Measurements from ENCODE around the gene GIT1.

The GIT1 gene

DNA sequence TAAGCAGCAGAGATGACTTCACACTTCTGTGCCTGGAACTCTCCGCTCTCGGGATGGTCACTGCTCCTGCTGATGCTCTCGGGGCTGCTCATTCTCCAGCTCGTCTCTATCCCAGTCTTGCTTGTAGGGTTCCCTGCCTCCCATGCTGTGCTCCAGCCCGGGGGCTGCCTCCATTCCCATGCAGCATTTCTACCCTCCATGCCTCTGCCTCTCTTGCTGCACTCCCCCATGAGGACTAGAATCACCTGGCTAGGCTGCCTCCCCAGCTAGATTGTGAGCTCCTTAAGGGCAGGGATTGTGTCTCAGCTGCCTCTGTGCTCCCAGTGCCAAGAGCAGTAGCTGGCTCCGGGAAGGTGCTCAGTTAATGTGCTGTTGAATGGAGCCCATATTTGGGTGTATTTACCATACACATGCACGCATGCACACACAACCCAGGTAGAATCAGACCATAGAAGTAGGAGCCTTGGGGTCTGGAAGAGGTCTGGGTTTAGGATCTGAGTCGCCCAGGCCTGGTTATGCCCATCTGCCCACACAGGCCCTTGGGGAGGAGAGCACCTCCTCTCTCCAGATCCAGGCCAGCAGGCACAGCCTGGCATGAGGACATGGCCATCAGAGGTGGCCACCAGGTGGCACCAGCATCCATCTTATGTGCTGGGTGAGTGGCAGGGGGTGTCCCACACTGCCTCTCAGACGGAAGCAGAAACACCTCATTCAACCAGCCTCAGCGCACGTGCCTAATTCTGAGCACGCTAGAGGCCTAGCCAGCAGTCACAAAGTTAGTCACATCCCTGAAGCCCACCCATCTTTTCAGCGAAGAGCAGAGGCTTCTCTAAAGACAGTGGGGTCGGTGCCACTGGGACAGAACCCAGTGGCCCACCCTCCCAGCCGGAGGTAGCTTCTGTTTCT is 9.3 kb downstream of the GIT1 start:
- peak; percentile 82 to 85 for DNase-seq (ENCODE audit: low read depth in 2 of 2)

DNA sequence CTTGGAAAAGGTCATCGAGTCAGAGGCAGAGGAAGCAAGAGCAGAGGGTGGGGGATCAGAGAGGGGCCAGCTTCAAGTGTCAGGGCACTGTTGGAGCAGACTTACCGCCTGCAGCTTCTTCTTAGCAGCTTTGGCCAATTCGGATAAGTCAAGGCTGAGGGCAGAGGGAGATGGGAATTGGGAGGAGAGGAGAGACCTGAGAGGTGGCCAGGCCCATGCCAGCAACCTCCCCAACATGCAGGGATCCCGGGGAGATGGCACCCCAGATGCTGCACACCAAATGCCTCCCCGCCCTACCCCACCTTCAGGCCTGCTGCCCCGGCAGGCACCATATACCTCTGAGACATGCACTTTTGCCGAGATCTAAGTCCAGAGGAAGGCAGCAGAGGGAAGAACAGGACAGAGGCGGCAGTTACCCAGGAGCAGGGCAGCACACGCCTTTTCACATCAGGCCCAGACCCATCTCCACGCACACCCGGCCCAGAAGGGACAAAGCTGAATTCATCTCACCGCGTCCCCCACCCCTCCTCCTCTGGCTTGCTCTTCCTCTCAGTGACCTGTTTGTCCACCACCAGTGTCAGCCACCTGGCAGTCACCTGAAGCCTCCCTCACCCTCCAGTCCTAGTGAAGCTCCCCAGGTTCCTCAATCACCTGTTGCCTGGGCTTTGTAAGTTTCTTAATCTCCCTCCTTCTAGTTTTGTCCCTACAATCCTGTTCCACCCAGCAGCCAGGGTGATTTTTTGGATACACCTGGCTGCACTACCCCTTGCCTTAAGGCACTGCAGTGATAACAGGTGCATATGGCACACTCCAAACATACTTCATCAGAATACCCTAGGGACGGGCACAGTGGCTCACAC is 10.6 kb downstream of the GIT1 start:
- DNase-seq (ENCODE audit: low read depth in 2 of 2), result no peak

DNA sequence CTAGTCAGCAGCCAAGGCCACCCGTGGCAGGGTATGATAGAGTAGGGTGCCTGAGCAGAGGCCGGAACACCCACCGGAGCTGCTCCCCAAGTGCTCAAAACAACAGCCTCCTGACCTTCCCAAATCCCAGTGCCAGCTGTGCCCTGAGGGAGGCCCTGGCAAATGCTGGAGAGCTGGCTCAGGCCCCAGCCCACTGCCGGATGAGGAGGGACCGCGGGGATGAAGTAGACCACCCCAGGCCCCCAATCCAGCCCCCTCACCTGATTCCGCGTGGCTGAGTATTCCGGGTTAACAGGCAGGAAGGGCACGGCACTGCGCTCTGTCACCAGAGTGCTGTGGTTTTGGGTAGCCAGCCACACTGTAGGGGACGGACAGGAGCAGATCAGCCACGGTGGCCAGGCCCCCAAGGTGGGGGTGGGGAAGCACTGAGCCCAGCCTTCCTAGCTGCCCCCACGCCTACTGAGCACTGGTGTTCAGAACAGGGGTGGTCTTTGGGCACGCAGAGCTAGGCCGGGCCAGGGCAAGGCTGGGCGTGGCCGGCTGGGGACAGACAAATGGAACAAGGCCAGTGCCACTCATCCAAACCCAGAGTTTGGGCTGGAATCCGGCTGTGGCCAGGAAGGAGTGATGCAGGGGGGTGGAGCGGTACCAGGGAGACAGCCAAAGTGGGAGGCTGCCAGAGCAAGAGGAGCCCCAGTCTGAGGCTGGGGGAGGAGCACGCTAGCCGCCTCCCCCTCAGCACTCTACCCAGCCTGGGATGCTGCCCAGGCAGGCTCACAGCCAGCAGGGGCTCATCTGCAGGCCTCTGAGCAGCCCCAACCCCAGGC is 11.8 kb downstream of the GIT1 start:
- DNase-seq (ENCODE audit: low read depth in 2 of 2), result no peak

DNA sequence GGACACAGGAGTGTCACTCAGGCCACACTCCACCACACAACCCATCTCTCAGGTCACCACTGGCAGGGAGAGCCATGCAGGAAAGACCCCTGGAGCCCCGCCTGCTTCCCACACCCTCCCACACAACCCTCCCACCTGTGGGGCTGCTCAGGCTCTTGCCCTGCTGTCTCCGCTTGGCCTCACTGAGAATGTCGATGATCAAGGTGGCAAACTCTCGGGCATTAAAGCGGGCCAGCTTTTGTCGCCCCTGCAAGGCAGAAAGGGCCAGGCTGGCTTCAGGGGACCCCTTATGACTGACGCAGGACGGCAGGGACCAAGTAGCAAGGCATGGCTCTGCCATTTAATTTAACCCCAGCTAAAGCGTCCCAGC is 12.5 kb downstream of the GIT1 start:
- DNase-seq (ENCODE audit: low read depth in 2 of 2), result no peak

DNA sequence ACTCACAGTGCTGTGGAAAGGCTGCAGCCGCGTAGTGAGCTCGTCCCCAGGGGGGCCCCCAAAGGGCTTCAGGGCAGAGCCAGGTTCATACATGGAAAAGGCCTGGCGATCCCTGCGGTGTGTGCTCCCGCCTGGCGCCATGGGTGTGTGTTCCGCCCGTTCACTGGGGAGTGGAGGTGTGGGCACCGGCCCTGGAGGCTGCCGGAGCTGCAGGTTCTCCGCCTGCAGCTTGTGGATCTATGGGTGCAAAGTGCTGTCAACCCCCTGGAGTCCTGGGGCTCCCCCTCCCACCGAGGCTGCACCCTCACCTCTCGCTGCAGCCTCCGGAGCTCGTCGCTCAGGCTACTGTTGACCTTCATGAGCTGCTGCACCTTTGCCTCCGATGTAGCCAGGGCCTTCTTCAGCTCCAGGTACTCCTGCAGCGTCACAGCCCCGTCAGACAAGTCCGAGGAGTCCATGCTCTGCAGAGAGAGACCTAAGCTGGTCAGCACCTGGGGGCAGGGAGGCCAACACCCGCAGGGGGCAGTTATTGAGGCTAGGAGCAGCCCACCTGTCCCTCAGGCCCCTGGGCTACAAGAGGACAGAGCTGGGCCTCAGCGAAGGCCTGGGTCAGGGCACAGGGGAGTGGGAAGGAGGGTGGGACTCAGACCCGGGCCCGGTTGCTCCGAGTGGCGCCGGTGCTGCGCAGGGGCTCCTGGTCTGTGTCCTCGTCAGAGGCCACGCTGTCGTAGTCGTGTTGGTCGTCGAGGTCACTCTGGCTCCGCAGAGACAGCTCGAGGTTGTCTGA is 13.0 kb downstream of the GIT1 start:
- DNase-seq (ENCODE audit: low read depth in 2 of 2), result no peak

DNA sequence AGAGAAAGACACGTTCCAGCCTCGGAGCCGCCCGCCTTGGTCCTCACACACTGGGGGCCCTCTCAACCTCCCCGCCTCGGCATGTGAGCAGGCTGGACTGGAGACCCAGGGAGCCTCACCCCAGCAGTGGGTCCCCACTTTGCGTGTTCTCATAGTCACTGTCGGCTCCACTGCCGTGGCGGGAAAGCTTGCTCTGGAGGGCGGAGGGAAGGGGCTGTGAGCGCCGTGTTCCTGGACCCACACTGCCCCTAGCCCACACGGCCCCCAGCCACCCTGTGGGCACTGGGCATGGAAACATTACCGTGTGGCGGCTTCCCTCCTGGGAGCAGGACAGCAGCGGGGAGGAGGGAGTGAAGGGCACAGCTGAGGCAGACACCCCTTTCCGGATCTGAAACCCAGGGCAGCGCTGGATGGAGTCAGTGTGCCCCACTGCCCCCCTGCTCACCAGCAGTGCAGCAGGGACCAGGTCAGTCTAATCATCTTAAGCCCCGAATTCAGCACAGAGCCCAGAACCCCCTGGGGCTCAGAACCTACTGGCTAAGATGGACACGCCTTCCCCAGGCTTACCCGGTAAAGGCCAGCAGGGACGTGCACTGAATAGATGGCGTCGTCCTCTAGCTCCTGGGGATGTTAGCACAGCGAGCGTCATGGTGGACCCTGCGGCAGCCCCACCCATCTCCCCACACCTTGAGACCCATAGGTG is 13.8 kb downstream of the GIT1 start:
- DNase-seq (ENCODE audit: low read depth in 2 of 2), result no peak

DNA sequence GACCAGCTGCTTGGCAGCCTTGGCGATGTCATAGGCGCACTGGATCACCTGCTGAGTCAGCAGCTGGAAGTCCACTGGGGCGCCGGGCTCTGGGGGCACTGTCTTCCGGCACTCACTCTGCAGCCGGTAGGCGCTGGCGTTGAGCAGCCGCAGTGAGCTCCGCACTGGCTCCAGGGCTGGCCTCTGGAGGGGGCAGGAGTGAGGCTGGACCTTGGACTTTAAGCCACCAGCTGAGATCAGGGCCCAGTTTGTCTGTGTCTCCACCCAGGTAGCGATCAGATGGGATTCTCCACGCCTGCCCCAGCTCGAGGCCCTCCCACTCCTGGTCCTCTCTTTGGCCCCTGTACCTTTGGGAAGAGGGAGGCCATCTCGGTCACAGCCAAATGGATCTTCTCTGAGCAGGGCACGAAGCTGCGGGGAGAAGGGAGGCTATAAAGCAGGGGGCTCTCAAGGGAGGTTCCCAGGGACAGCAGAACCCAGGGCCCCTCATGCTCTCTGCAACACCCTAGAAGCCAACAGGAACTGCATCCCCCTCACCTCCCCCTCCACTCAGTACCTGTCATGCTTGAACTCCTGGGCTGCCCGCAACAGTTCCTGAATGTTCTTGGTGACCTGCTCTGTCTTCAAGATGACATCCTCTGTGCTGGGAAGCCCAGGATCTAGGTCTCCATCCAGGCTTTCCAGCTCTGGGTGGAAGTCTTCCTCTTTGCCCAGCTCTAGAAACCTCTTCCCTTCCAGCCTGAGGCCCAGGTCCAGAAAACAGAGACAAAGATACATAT is 14.5 kb downstream of the GIT1 start:
- DNase-seq (ENCODE audit: low read depth in 2 of 2), result no peak

DNA sequence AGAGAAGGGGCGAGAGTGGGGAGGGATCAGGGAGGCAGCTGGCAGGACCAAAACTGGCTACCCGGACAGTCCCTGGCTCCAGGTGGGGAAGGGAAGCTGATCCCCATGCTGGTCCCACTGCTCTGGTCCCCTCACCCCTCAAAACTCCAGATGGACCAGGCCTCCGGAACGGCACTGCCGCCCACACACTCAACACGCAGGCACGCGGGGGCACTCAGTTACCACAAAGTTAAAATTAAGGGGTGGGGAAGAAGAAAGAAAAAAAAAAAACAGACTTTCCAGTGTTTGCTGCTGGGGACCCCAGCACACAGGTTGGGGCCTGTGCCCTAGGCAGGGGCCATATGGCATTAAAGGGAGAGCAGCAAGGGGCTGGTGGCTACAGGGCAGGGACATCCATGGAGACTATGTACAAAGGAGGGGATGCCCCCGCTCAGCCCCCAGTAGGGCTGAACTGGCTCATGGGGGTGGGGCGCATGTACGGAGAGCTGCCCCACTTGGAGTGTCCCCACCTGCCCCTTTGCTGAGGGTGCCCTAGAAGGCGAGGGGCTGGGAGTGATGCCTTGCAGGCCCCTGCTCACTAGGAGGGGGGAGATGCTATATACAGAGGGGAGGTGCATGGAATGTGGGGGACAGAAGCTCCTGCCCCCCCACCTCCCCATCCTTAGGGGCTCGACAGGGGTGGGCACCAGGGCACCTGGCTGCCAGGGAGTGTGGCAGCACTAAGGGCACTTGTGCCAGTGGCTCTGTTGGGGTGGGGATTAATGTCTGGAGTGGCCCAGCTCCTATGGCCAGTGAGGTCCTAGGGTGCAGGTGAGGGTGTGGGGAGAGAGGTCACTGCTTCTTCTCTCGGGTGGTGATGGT is 15.3 kb downstream of the GIT1 start:
- DNase-seq (ENCODE audit: low read depth in 2 of 2), result no peak

DNA sequence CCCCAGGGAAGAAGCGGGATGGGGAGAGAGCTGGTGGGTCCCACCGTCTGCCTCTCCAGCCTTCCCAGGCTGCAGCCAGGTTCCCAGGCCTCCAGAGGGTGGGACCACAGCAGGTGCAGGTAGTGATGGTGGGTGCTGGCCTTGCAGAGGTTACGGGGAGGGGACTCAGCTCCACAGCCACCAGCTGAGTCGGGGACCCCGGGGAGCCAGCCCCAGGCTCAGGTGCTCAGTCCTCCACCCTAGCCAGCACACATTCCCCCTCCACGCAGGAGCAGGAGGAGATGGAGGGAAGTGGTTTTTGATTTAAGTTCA is 15.9 kb downstream of the GIT1 start:
- no peak for DNase-seq (ENCODE audit: low read depth in 2 of 2)

DNA sequence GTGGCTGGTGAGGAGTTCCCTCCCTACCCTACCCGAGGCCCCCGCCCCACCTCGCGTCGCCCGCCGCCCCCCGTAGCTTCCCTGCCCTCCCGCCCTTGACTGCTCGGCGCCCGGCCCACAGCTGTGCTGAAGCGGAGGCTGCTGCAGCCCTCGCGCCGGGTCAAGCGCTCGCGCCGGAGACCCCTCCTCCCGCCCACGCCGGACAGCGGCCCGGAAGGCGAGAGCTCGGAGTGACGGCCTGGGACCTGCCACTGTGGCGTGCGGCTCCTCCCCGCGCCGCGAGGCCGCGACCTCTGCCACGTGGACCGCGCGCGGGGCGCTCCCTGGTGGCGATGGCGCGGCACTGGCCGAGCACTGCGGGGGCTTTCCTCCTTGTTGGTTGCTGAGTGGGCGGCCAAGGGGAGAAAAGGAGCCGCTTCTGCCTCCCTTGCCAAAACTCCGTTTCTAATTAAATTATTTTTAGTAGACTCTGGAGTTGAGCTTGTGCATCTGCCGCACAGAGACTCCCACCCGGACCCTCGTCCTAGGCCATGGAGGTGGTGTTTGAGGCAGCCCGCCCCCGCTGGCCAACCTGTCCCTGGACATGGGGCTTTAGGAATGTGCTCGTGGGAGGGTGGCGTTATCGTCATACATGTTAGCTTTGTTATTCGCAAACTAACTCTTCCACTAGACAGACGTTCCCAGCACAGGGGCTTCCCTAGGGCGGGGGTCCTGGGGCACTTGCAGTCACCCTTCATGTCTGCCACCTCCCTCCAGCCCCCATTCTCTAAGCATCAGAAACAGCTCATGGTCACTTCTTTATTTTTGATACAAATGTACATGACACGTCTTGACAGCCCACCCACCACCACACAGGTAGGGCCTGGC is 16.5 kb downstream of the GIT1 start:
- DNase-seq (ENCODE audit: low read depth in 2 of 2), result peak in 1 of 2 donors; percentile 70

DNA sequence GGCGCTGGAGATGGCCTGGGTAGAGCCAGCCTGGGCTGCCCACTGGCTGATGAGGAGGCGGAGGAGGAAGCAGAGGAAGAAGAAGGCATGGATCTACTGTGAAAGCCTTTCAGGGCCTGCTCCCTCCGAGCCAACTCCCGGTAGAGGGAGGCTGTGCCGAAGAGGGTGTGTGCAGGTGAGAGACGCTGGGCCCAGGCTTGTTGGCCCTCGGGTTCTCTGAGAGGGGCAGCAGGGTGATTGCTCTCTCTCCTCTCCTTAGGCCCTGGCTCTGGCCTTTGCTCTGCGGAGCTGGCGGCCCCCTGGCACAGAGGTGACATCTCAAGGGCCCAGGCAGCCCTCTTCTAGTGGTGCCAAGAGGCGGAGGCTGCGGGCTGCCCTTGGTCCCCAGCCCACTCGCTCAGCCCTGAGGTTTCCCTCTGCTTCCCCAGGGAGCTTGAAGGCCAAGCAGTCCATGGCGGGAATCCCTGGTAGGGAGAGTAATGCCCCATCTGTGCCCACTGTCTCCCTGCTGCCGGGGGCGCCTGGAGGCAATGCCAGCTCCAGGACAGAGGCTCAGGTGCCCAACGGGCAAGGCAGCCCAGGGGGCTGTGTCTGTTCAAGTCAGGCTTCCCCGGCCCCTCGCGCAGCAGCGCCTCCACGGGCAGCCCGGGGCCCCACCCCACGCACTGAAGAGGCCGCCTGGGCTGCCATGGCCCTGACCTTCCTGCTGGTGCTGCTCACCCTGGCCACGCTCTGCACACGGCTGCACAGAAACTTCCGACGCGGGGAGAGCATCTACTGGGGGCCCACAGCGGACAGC is 17.4 kb downstream of the GIT1 start:
- no peak for DNase-seq (ENCODE audit: low read depth in 2 of 2)

DNA sequence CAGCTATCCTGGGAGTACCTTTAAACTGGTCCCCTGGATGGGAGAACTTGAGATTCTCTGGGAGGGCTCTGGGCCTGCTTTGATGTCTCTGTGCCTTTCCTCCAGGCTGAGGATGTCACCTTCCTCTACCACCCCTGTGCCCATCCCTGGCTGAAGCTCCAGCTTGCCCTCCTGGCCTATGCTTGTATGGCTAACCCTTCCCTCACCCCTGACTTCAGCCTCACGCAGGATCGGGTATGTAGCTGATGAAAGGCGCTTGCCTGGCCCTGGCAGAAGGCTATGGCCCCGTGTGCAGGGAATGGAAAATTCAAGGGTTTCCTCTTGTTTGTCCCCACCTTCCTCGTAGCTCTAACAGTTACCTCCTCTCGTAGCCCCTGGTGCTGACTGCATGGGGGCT is 18.0 kb downstream of the GIT1 start:
- DNase-seq (ENCODE audit: low read depth in 2 of 2), result no peak

DNA sequence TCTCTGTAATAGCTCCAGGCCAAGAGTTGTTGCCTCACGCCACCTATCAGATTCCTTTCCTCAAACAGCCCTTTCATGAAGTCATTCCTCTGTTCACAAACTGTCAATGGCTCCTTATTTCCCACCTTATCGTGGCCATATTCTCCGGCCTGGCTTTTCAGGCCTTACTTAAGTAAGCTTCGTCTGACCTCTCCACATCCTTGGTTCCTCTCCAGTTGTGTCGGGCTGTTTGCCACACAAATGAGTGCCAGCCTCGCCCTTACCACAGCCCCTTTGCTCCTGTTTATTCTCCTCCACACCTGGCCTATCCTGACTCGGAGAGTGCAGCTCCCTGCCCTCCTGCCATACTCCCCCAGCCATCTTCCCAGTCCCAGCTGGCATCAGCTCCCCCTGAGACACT is 18.9 kb downstream of the GIT1 start:
- no peak for DNase-seq (ENCODE audit: low read depth in 2 of 2)

DNA sequence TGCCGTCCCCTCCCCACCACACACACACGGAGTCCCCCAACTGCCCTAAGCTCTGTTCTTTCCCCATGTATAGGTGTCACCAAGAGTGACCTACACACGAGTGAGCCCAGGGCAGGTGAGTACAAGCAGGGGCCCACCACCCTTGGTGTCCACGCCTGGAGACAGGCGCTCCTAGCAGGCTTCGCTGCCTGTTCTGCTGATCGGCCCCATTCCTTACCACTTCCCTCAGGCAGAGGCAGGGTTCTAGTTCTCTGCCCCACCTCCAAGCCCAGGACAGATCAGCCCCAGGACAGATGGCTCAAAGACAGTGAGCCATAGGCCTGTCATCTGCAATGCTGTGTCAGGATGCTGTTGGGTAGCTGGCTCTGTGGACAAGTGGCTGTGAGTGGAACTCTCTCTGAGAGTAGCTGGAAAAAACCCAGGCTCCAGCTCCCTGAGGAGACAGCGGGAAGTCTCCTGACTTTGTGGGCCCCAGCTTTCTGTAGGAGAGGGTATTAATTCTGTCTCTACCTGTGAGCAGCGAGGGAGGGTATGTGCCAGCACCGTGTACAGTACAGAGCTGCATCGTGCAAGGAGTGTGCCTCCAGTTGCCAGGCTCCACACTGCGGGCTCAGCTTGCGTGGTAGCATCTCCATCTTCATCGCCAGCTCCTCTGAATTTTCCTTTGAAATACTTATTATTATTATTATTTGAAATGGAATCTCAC is 20.1 kb downstream of the GIT1 start:
- DNase-seq (ENCODE audit: low read depth in 2 of 2), result no peak

DNA sequence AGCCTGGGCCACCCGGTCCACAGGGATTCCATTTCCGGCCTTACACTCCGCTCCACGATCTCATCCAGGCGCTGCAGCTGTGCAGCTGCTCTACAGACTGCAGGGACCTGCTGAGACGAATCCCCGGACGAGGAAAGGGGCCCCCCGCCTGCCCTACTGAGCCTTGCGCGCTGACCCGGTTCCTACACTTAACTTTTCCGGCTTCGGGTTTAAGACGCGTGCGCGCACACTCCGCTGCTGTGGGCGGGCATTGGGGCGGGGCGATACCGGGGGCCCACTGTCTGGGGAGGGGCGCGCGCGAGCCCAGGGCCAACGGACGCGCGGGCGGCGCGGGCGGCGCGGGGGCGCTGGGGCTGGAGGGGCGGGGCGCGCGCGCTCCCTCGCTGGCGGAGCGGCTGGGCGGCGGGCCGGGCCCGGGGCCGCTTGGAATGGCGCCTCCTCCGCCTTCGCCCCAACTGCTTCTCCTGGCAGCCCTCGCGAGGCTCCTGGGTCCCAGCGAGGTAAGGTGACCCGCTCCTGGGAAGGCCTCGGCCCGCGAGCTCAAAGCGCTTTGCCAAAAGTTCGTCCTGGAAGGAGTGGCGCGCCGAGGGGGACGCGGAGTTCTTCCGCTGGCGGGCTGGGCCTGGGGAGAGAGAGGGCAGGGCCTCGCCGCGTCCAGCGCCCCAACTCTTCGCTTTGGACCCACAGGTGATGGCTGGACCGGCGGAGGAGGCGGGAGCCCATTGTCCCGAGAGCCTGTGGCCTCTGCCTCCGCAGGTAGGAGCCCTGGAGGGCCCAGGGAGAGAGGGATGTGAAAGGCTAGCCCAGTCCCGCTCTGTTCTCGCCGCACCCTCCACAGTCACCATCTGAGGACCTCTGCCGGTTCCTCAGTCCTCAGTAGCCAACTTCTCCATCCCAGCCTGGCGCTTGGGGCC is 20.9 kb downstream of the GIT1 start, which contains the start of gene TP53I13:
TSS of gene TP53I13 (plus strand) at position 371 of the 914 bp plus-strand sequence. CDS start at position 429, 58 bp downstream.
- DNase-seq (ENCODE audit: low read depth in 2 of 2), result peak; percentile 86 to 89

Data from stimulated activated CD8-positive, alpha-beta memory T cell treated with anti-CD3 and anti-CD28 coated beads, Interleukin-7, amount 100 ng/mL, for 4 hours (primary cell).